Astrocyte (in vitro differentiated cells and primary cell): ENCODE results near the gene PPWD1.

ENCODE experiments used
- EZH2 ChIP-seq: IDR thresholded peaks from 2 replicates; pipeline ENCODE4 v1.6.1; 2012; ENCODE audit warnings: mild to moderate bottlenecking, low read length, inconsistent platforms; ENCODE audit not compliant: insufficient read depth
- TF ChIP-seq, protein P1 (sequence below): IDR thresholded peaks from 2 replicates; pipeline ENCODE4 v1.5.1; 2011; ENCODE audit warnings: low read depth, mild to moderate bottlenecking, inconsistent platforms, low read length, moderate library complexity; ENCODE audit not compliant: insufficient read depth

DNA sequence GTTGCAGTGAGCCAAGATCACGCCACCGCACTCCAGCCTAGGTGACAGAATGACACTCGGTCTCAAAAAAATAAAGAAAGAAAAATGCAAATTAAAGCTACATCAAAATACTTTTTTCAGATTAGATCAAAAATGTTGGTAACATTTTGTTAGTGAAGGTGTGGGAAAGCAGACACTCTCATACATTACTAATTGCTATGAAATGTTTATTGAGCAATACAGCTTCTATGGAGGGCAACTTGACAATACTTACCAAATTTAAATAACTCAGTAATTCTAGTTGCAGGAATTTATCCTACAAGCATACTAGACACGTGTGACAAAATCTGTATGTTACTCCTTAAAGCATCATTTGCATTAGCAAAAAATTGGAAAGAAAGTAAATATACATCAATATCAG is 56.9 kb downstream of the PPWD1 start:
- TF ChIP-seq, protein P1, sequence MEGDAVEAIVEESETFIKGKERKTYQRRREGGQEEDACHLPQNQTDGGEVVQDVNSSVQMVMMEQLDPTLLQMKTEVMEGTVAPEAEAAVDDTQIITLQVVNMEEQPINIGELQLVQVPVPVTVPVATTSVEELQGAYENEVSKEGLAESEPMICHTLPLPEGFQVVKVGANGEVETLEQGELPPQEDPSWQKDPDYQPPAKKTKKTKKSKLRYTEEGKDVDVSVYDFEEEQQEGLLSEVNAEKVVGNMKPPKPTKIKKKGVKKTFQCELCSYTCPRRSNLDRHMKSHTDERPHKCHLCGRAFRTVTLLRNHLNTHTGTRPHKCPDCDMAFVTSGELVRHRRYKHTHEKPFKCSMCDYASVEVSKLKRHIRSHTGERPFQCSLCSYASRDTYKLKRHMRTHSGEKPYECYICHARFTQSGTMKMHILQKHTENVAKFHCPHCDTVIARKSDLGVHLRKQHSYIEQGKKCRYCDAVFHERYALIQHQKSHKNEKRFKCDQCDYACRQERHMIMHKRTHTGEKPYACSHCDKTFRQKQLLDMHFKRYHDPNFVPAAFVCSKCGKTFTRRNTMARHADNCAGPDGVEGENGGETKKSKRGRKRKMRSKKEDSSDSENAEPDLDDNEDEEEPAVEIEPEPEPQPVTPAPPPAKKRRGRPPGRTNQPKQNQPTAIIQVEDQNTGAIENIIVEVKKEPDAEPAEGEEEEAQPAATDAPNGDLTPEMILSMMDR: no peak
- no peak for TF ChIP-seq EZH2
